GM12801 (cell line): ENCODE results near the gene ZNF367.

Experiments
- TF ChIP-seq, protein P1 (sequence below): IDR thresholded peaks from one replicate; pipeline ENCODE4 v1.5.1; 2011; ENCODE audit warnings: control low read depth; ENCODE audit not compliant: insufficient read length; ENCODE audit errors: extremely low read depth

Gene ZNF367

GRCh38 chr9:96412174-96412913 lies 5.8 kb downstream of the ZNF367 start:
- TF ChIP-seq, protein P1, sequence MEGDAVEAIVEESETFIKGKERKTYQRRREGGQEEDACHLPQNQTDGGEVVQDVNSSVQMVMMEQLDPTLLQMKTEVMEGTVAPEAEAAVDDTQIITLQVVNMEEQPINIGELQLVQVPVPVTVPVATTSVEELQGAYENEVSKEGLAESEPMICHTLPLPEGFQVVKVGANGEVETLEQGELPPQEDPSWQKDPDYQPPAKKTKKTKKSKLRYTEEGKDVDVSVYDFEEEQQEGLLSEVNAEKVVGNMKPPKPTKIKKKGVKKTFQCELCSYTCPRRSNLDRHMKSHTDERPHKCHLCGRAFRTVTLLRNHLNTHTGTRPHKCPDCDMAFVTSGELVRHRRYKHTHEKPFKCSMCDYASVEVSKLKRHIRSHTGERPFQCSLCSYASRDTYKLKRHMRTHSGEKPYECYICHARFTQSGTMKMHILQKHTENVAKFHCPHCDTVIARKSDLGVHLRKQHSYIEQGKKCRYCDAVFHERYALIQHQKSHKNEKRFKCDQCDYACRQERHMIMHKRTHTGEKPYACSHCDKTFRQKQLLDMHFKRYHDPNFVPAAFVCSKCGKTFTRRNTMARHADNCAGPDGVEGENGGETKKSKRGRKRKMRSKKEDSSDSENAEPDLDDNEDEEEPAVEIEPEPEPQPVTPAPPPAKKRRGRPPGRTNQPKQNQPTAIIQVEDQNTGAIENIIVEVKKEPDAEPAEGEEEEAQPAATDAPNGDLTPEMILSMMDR = no peak

GRCh38 chr9:96411129-96411838 lies 6.9 kb downstream of the ZNF367 start:
- TF ChIP-seq, protein P1 = no peak

DNA sequence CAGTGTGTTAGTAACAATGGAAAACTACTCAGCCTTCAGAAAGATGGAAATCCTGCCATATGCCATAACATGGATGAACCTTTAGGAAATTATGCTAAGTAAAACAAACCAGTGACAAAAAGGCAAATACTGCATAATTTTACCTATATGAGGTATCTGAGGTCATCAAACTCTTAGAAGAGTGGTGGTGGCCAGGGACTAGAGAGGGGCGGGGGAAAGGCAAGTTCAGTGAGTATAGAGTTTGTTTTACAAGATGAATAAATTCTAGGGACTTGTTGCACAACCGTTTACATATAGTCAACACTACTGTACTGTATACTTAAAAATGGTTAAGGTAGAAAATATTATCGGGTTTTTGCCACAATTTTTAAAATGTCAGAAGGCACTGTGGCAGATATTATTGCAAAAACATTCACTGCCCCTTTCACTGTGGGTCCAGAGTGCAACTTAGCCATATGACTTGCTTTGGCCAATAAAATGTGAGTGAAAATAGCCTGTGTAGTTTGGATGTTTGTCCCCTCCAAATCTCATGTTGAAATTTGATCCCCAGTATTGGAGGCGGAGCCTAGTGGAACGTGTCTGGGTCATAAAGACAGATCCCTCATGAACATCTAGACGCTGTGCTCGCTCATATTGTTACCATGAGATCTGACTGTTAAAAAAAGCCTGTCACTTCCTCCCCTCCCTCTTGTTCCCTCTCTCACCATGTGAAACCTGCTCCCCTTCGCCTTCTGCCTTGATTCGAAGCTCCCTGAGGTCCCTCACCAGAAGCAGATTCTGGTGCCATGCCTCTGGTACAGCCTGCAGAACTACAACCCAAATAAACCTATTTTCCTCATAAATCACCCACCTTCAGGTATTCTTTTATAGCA lies 9.5 kb downstream of the ZNF367 start:
- TF ChIP-seq, protein P1 = no peak

- TF ChIP-seq, protein P1 = no peak
Measured at GRCh38 chr9:96400132-96400910, 17.8 kb downstream of the ZNF367 start.

DNA sequence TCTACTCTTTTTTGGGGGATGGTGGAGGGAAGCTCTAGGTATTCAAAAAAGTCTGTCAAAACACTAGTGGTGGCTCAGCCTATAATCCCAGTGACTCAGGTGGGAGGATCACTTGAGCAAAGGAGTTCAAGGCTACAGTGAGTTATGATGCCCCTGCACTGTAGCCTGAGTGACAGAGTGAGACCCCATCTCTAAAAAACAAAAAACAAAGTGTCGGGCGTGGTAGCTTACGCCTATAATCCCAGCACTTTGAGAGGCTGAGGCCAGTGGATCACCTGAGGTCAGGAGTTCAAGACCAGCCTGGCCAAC lies 18.9 kb downstream of the ZNF367 start:
- TF ChIP-seq, protein P1 = no peak

DNA sequence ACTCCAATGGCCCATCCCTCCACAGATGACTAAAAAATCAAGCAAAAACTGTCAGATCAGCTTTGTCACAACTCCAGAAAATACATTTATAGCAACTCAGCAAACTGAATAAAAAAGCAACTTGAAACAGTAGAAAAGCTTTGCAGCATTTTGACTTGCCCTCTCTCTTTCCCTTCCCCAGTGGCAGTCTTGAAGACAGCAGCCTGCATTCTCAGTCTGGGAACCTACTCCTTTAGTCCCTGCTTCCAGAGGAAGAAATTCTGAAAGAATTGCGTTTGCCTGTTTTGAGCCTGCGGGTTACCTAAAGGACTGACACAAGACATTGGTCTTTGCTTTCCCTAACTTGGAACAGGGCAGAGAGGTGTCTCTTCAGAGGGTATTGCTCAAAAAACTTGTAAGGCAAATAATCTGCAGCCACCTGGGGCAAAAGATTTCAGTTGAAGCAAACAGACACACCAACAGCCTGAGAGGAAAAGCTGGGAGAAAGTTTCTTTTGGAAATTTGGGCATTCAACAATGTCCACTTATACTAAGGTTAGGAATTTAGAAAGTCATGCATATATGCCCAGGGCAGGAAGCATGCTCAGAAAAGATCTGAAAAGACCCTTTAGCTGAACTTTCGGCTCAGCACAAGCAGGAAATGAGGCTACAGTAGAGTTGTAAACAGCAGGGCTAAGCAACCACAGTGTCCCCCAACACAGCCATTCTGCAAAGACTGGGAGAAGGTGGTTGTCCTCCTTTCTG lies 19.4 kb downstream of the ZNF367 start:
- TF ChIP-seq, protein P1 = no peak
